ENCODE results near the gene GRAMD1A.

DNA sequence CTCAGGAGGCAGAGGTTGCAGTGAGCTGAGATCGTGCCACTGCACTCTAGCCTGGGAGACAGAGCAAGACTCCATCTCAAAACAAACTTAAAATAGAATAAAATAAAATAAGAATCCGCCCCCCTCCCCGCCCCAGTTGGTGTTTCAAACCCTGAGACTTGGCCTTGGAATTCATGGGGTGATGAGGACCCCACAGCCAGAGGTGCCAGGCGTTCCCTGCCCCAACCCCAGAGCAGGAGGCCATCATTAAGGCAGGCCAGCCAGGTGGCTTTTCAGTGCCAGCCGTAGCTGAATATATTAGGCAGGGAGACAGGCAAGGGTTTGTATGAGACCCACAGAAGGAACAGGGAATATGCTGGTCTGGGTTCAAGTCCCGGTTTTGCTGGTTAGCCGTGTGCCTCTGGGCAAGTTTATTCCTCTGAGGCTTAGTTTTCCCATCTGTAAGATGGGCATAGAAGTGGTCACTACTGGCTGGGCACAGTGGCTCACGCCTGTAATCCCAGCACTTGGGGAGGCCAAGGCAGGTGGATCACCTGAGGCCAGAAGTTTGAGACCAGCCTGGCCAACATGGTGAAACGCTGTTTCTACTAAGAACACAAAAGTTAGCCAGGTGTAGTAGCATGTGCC lies 53.7 kb downstream of the GRAMD1A start:
- TF ChIP-seq, protein P1, sequence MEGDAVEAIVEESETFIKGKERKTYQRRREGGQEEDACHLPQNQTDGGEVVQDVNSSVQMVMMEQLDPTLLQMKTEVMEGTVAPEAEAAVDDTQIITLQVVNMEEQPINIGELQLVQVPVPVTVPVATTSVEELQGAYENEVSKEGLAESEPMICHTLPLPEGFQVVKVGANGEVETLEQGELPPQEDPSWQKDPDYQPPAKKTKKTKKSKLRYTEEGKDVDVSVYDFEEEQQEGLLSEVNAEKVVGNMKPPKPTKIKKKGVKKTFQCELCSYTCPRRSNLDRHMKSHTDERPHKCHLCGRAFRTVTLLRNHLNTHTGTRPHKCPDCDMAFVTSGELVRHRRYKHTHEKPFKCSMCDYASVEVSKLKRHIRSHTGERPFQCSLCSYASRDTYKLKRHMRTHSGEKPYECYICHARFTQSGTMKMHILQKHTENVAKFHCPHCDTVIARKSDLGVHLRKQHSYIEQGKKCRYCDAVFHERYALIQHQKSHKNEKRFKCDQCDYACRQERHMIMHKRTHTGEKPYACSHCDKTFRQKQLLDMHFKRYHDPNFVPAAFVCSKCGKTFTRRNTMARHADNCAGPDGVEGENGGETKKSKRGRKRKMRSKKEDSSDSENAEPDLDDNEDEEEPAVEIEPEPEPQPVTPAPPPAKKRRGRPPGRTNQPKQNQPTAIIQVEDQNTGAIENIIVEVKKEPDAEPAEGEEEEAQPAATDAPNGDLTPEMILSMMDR (IDR thresholded peaks at IDR 0.05): no peak
- TF ChIP-seq POLR2A (IDR thresholded peaks at IDR 0.05): no peak

Measured in esophagus squamous epithelium (tissue), 4 donors.